Measurements from ENCODE around the gene RFTN1. TPM values are rescaled to one million over a fixed set of nuclear protein-coding genes. Genes with fewer than 3 reads are reported as not detected.

Gene RFTN1
- total RNA-seq, 1 donor from 2014 or later = 24.4 TPM

DNA sequence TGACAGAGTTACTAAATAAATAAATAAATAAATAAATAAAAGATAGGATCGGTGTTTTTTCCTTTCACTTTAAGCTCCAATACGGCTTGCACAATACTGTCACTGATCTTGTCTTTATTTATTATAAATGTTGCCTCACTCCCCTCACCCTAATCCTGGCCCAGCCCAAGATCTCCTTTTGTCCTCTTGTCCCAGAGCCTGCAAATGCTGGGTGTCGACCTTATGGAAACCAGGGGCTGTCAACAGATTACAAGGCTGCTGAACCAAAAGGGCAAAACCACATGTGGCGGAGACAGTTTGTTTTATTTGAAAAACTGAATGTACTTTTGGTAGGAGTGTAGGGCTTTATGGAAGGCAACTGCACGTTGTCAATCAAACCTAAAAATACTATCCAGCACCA, 75.9 kb downstream of the RFTN1 start:
- no peak for DNase-seq (ENCODE audit: low spot score)

- DNase-seq (ENCODE audit: low spot score) = no peak
Observed at GRCh38 chr3:16433701-16434151, 79.8 kb downstream of the RFTN1 start.

DNA sequence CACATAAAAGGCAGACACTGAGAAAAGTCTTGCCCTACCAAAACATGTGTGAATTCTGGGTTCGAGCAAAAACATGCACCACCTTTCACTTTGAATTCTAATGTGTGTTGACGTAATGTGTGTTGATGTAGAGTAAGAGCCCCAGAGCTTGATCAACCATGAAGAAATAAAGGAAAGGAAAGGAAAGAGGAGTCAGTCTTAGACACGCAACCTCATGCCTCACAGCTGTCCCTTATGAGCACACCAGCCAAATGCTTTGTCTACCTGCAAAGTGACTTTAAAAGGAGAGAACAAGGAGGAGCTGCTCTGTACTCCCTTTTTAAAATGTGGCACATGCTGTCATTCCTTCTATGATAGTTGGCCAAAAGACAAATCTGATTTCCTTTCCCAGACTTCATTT, 80.8 kb downstream of the RFTN1 start:
- DNase-seq (ENCODE audit: low spot score) = no peak

- DNase-seq (ENCODE audit: low spot score) = no peak
Observed at GRCh38 chr3:16430717-16431630, 82.5 kb downstream of the RFTN1 start.

DNA sequence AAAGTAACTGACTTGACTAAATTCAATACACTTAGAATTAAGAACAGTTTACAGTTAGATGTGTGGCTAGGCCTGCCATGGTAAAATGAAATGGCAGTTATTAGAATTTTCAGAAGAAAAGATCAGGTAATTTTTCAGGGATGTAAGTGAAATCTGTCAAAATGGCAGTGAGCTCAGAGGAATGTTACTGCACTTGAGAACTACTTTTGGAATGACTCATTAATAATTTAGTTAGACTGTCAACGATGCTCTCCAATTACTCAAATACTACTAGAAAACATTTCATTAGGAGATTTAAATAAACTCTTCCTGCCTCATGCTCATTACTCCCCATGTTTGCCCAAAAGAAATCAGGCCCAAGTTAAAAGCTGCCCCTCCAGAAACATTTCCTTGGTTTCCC, 84.4 kb downstream of the RFTN1 start:
- no peak for DNase-seq (ENCODE audit: low spot score)

- DNase-seq (ENCODE audit: low spot score) = no peak
Observed at GRCh38 chr3:16428612-16429011, 84.9 kb downstream of the RFTN1 start.

- no peak for DNase-seq (ENCODE audit: low spot score)
Observed at GRCh38 chr3:16427103-16427965, 86.2 kb downstream of the RFTN1 start.

DNA sequence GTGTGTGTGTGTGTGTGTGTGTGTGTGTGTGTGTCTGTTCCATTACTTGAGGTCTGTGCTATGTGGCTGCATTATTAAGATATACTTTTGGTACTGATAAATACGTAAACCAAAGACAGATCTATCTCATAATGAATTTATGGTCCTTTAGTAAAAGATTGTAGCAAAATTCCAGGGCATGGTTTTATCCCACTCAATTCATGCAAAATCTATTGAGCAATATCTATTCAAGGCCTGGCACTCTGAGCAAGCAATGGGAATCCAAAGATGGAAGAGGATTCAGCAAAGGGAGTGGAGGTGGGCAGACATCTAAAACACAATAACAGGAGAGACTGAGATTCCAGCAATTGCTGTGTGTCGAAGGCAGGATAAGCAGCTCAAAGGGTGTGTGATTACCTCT, 86.8 kb downstream of the RFTN1 start:
- no peak for DNase-seq (ENCODE audit: low spot score)

DNA sequence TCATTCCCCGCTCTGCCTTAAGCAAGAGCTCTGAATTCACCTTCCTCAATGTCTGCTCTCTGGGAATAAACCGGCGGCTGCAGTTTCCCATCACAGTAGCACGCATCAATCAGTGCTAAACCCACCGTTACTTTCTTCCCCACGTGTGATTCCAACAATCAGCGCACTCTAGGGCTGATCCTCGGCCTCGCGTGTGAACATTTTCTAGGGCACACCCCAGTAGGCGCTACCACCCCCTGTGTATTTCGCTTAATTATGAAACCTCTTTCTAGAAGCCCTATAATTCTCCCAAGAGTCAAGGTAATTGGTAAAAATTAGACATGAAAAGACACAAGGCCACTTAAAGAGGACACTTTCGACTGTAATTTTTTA, 87.5 kb downstream of the RFTN1 start:
- DNase-seq (ENCODE audit: low spot score) = no peak

DNA sequence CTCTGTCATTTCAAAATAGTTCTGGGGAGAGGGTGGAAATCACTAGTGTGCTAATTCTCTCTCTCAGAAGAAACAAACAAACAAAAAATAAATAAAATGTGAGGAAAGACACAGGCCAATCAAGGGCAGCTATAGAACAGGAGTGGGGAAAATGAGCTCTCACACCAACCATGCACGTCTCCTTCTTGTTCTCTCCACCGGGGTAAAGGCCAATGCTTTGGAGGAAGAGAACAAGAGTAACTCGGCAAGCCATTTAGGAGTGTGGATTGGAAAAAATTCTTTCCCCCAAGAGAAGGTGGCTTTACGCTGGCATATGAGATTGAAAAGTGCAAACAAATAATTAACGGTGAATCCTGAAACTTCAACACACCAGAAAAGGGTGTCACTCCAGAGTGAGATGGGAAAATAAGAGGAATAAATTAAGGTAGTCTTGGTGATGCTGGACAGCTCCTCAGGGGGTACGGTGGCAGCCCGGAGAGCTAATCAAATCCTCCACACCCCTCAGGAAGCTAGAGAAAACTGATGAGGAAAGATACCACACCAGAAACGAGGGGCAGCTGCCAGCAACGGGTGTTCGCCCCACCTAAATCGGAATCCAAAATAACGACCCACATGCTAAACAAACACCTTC, 88.0 kb downstream of the RFTN1 start:
- no peak for DNase-seq (ENCODE audit: low spot score)

GRCh38 chr3:16423947-16424673, 89.4 kb downstream of the RFTN1 start:
- no peak for DNase-seq (ENCODE audit: low spot score)

GRCh38 chr3:16423298-16423697, 90.2 kb downstream of the RFTN1 start:
- no peak for DNase-seq (ENCODE audit: low spot score)

GRCh38 chr3:16419640-16420241, 93.8 kb downstream of the RFTN1 start:
- no peak for DNase-seq (ENCODE audit: low spot score)

DNA sequence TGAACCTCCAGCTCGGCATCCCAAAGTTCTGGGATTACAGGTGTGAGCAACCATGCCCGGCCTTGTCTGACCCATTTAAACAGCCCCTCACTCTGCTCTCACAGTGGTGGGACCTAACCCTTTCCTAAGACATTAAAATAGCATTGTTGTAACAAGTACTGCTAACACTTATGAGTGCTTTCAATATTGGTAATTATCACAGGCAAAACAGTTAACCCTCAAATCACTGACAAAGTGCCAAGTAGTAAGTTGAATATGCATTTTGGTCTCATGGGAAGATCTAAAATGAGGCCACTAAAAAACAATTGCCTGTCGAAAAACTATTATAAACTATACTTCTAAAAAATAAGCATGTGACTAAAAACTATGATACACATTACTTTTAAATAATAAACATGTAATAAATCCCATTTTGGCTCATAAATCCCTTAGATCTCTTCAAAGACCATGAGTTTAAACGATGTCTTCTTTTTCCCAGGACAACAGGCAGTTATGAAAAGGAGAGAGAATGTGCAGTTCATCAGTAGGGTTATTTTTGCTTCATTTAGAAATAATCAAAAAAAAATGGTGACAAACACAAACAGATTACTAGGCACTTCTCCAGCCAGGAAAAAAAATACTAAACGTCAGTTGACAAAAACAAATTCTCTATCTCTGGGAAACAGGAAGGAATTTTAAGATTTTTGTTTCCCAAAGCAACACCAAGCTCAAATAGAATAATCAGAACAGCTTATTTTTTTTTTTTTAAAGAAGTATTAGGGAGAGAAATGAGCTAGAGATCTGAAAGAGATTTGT, 95.4 kb downstream of the RFTN1 start:
- DNase-seq (ENCODE audit: low spot score) = no peak

GRCh38 chr3:16415911-16416476, 97.5 kb downstream of the RFTN1 start:
- DNase-seq (ENCODE audit: low spot score) = no peak

DNA sequence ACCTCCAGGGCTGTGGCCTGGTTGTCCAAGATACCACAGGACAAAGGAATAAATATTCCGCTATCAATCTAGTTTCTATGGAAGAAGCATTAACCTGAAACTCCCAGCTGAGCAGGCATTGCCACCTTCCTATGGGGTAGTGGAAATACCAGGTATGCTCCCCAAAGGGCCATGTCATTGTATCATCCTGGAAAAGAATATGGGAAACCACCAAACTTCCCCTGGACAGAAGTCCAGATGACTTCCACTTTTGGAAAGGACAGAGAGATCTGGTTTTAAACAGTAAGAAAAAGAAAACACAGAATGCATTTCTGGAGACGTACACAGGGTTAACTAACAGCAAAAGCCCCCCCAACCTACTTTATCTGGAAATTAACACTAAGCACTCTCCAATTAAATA, 100.2 kb downstream of the RFTN1 start:
- no peak for DNase-seq (ENCODE audit: low spot score)

- DNase-seq (ENCODE audit: low spot score) = no peak
Observed at GRCh38 chr3:16412192-16412800, 101.2 kb downstream of the RFTN1 start.

DNA sequence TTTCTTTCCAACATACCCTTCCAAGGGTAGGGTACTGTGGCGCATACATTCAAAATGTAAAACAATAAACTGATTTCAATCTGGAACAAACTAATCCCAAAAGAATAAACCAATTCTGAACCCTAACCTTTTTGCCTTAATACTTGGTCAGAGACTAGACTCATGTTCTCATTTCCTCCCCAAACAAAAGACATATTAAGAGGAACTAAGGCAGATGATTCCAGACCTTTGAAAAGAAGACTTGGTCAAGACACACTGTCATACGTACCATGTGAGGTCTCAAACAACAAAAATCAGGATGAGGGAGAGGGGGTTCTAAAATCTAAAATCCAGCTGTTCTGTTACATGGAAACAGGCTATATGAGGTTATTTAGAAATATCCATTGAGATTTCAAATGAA, 102.1 kb downstream of the RFTN1 start:
- DNase-seq (ENCODE audit: low spot score) = no peak

GRCh38 chr3:16410659-16411058, 102.8 kb downstream of the RFTN1 start:
- no peak for DNase-seq (ENCODE audit: low spot score)

DNA sequence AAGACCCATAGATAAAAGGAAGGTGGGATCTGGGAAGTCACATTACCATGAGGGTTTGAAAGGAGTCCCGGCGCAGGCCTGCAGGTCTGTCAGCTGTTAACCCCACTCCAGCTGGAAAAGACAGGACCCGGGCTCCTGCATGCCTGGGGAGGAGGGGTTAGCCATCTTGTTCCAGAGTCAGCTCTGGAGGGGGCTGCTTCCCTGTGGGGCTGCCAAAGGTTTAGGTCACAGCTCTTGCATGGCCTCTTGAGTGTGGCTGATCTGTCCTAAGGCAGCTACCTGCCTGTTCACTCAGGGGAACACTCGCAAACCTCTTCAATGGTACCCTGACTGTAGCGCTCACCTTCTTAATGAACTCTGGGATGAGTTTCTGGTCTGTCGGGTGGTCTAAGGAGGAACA, 104.5 kb downstream of the RFTN1 start:
- DNase-seq (ENCODE audit: low spot score) = no peak

Data from ureter (tissue), 1 donor.